ENCODE results near the gene CLMP.

The CLMP gene

DNA sequence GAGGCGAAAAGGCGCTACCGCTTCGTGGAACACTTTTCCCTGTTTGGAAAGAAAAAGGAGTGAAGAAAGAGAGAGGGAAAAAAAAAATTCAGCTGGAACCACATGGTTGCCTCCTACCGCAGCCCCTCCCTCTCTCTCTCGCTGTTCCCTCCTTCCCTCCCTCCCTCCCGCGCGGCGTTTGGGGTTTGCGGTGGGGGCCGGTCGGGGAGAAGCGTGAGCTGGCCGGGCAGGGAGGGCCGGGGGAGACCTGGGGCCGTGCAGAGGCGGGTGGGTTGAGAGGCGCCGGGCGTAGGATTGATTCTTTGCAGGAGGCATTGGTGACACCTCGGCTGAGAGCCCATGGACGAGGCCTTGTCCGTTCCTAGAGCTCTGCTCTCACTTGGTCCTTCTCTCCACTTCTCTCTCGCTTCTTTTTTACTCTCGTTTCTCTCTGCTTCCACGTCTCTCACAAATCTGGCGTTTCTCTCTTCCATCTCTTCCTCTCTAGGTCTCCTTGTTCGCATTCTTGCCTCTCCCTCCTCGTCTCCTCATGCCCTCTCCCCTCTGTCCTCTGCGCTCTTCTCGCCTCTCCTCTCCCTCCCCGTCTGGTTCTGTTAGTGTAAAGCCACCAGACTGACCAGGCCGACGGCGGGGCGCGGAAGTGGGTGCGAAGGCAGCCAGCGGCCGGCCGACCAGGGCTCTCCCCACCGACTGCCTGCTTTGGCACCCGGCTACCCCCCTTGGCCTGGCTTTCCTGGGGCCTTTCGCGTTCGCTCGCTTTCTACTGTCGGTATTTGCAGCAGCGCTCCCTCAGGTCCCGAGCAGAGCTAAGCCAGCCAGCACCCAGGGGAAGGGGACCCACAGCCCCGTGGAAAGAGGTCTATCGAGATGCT is at the start of gene CLMP:
Gene CLMP, minus strand, starts transcription at position 61 of the 872 bp plus-strand sequence. CDS start 308 bp downstream, outside the sequence.
- DNase-seq: no peak

- no peak for DNase-seq
Observed at GRCh38 chr11:123241874-123242543, 47.0 kb upstream of the CLMP start.

DNA sequence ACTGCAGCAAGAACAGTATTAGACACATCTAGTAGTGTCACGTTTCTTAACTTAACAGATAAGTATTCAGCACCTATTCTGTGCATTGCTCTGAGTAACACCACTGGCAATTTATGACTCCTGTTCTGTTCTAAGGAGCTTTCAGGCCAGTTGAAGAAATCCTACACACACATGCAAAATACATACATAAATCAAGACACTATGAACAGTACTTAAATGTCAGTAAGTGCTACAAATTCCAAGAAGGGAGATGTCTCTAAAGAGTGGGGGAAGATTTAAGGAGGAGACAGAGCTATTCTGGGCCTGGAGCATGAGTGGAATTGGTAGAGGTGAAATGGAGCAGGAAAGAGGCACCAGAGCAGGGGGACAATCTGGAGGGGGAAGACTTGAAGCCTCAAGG is 46.2 kb upstream of the CLMP start:
- no peak for DNase-seq

GRCh38 chr11:123239191-123240150 is 44.4 kb upstream of the CLMP start:
- no peak for DNase-seq

GRCh38 chr11:123238297-123238696 is 43.2 kb upstream of the CLMP start:
- no peak for DNase-seq

GRCh38 chr11:123236879-123237278 is 41.8 kb upstream of the CLMP start:
- no peak for DNase-seq

- DNase-seq: no peak
Observed at GRCh38 chr11:123235656-123236261, 40.7 kb upstream of the CLMP start.

DNA sequence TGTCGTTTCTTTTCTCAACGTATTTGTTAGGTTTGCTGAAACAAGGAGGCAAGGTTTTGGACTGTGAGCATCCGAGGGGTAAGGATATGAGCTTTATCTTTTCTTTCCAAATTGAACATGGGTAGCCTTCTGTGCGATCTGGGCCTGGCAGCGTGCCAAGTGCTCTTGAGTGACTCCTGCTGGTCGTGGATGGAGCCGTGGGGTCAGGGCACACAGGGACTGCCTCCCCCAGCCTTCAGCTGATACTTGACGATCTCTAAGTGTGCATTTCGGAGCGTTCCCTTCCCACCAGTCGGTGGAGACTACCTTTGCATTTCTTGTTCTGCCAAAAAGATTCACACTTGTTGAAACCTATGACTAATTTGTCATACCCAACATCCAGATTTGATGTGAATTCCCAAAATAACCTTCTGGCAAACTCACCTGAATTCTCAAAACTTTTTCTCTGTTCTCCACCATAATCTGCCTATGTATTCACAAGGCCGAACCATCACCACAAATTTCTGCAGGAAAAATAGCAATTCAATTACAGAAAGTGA is 40.1 kb upstream of the CLMP start:
- DNase-seq: no peak

GRCh38 chr11:123233975-123234334 is 38.9 kb upstream of the CLMP start:
- no peak for DNase-seq

DNA sequence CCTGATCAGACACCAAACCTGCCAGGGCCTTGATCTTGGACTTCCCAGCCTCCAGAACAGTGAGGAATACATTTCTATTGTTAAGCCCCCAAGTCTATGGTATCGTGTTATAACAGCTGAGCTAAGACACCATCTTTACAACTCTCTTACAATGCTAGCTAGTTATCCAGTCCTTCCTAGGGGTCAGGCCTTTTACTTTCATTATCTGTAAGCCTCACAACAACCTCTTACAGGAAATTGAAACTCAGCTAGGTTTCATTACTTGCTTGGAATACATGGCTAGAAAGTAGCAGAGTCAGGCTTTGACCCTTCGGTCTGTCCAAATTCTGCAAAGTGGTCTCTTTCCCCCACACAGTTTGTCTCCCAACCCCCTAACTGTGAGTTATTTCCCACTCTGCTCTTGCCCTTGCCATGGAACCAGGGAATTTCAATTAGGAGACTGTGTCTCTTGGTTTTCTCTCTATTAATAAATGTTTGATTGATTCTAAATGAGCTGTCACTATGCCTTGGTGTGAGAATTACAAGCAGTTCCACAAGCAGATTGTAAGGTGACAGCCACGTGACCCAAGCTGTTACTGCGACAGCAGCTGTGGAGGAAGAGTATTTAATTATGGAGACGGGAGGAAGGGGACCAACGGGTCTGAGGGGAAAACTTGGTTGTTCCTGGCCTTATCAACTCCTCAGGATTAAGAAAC is 38.4 kb upstream of the CLMP start:
- no peak for DNase-seq

DNA sequence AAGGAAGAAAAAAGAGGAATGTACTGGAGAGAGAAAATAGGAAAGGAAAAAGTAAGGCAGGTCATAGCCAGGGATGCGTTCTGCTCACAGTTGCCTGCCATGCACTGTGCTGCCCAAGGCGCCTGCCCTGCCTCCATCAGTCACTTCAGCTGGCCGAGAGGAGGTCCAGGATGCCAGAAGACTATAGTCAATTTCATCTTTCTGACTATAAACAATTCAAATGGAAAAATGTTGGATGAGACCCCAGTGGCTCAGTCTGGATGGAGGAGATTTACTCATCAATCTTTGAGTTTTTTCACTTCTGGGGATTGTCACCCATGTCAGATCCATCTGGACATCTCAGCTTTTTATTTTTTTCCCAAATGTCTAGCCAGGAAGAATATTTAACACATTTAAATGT is 36.7 kb upstream of the CLMP start:
- no peak for DNase-seq

DNA sequence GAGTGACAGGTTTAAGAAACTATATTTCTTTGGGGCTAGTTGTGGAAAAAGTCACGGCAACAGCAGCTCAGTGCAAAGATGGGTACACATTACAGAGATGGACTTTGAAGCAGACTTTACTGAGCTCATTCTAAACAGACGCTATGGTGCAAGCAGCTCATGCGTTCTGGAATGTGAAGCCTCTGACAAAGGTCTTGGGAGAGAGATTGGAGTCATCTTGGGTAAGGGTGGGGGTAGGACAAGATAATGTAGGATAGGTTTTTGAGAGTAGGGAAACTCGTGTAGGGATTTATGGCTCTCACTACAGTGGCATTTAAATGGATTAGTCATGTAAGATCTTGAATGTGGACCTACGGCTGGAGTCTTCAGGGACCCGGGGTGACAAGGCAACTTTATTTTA is 36.2 kb upstream of the CLMP start:
- no peak for DNase-seq

DNA sequence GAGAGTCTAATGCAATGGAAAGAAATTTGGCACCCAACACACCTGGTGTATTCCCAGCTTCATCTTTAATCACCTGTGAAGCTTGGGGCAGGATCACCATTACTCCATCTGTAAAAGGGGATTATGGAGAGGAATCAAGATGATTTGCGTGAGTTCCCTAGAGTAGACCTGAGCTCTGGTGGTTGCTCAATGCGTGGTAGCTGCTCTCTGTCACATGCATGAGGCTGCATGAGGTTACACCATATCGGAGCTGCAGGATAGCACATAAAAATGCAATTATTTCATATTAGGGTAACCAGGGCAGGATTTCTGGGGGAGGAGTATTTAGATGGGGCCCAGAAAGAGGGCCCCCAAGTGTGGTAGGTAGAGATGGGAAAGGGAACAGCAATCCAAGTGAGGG is 35.3 kb upstream of the CLMP start:
- no peak for DNase-seq

GRCh38 chr11:123228496-123229163 is 33.6 kb upstream of the CLMP start:
- DNase-seq: no peak

DNA sequence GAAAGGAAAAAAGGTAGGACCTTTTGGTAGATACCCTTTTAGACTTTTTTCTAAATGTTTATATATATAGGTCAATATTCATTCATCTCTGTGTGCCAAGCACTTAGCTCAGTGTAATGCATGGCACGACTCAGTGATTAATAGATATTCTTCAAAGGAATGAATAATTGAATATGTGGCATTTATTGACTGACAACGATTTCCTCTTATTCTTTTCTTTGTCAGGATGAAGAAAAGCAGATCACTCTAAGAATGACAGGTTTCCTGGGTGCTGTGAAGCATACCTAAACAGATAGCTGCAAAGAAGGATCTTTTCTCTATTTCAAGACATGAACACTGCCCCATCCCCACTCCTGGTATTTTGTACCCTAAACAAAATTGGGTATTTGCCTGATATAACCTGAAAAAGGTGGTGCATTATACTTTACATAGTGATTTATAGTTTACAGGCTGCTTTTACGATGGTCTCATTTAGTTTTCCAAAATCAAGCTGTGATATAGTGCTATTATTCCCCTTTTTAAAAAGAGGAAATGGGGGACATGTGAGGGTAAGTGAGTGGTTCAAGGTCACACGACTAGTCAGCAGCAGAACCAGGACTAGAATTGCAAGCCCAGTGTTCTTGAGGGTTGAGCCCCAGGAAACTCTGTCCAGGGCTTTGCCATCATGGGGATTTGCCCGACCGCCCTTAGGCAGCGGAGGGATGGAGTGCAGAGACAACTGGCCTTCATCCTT is 32.9 kb upstream of the CLMP start:
- DNase-seq: no peak

- DNase-seq: no peak
Observed at GRCh38 chr11:123221584-123221983, 26.5 kb upstream of the CLMP start.

- no peak for DNase-seq
Observed at GRCh38 chr11:123221096-123221561, 26.1 kb upstream of the CLMP start.

DNA sequence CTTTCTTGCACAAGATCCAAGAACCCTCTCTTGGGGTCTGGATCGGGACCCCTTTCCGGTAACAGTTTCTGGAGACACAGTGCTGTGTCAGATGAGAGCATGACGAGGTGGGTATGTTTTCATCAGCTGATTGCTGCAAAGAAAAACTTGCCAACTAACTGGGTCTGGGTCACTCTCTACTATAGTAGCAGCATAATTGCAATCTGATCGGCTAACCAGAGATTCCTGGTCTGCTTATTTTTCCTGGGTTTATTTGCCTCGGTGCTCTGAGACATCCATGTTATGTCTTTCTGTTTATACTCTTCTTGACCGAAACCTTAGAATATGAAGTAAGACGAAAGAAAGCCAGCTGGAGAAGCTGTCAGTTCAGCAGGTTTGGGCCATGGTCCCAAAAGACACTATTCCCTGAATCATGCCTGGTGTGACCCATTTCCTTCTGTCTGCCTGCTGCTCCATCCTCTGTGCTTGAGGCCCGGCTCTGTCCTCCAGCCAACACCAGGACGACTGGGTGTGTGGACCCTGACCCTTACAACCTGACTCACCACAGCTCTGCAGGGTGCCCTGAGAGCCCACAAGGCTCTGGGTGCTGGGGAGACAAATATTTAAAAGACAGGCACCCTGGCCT is 24.1 kb upstream of the CLMP start:
- no peak for DNase-seq

DNA sequence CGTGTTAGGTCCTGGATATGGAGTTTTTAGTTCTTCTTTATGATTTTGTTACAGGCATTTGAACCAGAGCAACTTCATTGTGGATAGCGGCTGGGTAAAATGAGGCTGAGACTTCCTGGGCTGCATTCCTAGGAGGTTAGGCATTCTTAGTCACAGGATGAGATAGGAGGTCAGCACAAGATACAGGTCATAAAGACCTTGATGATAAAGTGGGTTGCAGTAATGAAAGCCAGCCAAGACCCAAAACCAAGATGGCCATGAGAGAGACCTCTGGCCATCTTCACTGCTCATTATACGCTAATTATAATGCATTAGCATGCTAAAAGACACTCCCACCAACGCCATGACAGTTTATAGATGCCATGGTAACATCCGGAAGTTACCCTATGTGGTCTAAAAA is 23.4 kb upstream of the CLMP start:
- no peak for DNase-seq

GRCh38 chr11:123217897-123218296 is 22.8 kb upstream of the CLMP start:
- DNase-seq: no peak
